HG03039 (cell line): ENCODE results near the gene MNT.
A peak's percentile ranks its signal among the peaks of the same experiment; 100 is the strongest.
"Not testable (repeated sequence)": the region's sequence is repeated elsewhere in the genome, so short reads cannot be mapped to it uniquely, and the experiment has no call there.

Experiments used
- ATAC-seq: cut with Tn5 transposase; IDR thresholded peaks from one replicate; pipeline ENCODE4 v1.9.1; 2021; ENCODE audit warnings: mild to moderate bottlenecking, moderate library complexity; ENCODE audit not compliant: unreplicated experiment

The MNT gene, protein sequence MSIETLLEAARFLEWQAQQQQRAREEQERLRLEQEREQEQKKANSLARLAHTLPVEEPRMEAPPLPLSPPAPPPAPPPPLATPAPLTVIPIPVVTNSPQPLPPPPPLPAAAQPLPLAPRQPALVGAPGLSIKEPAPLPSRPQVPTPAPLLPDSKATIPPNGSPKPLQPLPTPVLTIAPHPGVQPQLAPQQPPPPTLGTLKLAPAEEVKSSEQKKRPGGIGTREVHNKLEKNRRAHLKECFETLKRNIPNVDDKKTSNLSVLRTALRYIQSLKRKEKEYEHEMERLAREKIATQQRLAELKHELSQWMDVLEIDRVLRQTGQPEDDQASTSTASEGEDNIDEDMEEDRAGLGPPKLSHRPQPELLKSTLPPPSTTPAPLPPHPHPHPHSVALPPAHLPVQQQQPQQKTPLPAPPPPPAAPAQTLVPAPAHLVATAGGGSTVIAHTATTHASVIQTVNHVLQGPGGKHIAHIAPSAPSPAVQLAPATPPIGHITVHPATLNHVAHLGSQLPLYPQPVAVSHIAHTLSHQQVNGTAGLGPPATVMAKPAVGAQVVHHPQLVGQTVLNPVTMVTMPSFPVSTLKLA

DNA sequence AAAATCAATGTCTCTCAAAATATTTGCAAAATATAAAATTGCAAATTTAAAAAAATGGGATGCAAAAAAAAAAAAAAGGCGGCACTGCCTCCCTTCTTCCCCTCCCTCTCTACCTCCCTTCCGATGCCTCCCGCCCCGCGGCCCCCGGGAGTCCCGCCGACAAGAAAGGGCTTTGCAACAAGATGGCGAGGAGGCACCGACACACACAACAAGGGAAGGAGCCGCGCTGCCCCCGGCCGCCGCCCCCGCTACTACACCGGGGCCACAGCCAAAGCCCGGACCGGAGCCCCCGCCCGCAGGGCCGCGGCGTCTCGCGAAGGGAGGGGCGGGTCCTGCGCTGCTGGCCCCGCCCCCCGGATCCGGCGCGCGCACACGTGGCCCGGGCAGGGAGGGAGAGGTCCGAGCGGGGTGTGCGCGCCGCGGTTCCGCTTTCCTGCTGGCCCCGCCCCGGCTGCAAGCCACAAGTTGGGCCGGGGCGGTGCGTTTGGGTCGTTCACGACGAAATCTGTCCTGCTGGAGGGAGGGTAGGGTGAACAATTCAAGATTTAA is at the start of gene MNT:
Gene MNT, minus strand, starts transcription at position 184 of the 549 bp plus-strand sequence. CDS start 348 bp downstream, outside the sequence.
- peak; percentile 33 for ATAC-seq

DNA sequence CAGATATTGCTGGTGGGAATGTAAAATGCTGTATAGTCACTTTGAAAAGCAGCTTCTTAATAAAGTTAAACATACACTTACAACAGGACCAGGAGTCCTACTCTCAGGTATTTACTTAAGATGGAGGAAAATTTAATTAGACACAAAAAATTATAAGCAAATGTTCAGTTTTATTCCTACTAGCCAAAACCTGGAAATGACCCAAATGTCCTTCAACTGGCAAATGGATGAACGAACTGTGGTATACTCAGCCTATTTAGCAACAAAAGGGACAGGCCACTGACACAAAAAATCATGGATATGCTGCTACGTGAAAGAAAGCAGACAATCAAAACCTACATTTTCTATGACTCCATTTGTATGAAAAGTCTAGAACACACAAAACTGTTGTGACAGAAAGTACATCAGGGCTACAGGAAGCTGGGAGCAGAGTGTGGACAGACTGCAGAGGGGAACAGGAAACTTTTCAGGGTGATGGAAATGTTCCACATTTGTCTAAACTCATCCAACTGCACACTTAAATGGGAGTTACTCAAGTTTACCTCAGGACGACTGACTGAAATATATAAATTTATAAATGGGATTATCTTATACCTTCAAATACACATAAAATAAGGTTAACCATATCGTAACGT is 49.3 kb upstream of the MNT start:
- ATAC-seq: no peak

DNA sequence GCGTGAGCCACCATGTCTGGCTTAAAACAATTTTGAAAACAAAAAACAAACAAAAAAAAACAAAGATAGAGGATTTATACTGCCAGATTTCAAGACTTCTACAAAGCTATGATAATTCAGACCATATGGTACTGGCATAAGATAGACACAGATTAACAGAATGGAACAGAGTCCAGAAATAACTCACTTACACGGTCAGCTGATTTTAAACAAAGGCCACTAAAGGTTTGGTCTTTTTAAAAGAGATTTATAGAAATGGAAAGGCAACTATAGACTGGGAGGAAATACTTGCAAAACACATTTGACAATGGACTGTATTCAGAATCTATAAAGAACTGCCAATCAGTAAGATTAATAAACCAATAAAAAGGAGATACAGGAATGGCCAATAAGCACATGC is 48.6 kb upstream of the MNT start:
- ATAC-seq: no peak

DNA sequence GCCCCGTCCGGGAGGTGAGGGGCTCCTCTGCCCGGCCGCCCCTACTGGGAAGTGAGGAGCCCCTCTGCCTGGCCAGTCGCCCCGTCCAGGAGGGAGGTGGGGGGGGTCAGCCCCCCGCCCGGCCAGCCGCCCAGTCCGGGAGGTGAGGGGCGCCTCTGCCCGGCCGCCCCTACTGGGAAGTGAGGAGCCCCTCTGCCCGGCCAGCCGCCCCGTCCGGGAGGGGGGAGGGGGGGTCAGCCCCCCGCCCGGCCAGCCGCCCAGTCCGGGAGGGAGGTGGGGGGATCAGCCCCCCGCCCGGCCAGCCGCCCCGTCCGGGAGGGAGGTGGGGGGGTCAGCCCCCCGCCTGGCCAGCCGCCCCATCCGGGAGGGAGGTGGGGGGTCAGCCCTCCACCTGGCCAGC is 46.6 kb upstream of the MNT start:
- not testable (repeated sequence) for ATAC-seq

DNA sequence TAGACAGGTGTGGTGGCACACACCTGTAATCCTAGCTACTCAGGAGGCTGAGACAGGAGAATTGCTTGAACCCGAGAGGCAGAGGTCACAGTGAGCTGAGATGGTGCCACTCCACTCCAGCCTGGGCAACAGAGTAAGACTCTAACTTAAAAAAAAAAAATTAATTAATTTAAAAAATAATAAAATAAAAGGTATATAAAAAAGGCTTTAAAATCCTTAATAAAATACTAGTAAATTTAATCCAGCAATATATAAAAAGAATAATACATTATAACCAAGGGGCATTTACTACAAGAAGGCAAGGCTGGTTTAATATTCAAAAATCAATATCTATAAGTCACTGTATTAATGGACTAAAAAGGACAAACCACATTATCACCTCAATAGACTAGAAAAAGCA is 44.8 kb upstream of the MNT start:
- ATAC-seq: no peak

DNA sequence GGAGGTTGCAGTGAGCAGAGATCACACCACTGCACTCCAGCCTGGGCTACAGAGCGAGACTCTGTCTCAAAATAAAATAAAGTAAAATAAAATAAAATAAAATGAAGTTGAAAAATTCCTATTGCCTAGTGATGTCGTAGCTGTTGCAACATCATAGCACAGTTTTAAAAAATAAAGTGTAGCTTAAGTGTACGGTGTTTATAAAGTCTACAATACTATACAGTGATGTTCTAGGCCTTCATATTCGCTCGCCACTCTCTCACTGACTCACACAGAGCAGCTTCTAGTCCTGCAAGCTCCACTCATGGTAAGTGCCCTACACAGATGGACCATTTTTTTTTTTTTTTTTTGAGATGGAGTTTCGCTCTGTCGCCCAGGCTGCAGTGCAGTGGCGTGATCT is 43.5 kb upstream of the MNT start:
- ATAC-seq: no peak

DNA sequence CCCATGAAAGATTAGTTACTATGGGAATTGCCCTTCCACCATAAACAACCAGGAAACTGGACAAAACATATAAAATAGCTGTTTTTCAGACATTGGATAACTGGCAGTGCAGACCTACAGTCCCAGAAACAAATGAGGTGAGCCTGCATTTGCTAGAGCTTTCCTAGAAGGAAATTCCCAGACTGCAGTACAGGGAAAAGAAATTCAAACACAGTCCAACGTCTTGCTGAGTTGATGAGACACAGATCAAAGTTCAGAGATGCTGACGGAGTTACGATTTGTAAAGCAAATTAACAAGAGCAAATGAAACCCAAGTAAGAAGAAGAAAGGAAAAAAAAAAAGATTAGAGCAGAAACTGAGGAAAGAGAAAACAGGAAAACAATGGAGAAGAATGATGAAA is 41.3 kb upstream of the MNT start:
- ATAC-seq: no peak

DNA sequence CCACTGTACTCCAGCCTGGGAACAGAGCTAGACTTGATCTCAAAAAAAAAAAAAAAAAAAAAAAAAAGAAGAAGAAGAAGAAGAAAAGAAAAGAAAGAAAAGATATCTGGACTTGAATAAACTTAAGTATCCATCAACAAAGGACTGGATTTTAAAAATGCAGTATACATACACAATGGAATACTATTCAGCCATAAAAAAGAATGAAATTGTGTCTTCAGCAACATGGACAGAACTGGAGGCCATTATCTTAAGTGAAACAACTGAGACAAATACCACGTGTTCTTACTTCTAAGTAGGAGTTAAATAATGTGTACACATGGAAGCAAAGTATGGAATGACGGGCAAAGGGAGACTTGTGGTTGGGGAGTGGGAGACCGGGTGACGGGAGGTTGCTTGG is 40.1 kb upstream of the MNT start:
- ATAC-seq: no peak

DNA sequence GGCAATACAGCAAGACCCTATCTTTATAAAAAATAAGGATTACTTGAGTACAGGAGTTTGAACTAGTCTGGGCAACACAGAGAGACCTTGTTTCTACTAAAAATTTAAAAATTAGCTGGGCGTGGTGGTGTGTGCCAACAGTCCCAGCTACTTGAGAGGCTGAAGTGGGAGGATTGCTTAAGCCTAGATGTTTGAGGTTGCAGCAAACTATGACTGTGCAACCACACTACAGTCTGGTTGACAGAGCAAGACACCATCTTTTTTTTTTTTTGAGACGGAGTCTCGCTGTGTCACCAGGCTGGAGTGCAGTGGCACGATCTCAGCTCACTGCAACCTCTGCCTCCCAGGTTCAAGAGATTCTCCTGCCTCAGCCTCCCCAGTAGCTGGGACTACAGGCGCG is 39.1 kb upstream of the MNT start:
- ATAC-seq: not testable (repeated sequence)

DNA sequence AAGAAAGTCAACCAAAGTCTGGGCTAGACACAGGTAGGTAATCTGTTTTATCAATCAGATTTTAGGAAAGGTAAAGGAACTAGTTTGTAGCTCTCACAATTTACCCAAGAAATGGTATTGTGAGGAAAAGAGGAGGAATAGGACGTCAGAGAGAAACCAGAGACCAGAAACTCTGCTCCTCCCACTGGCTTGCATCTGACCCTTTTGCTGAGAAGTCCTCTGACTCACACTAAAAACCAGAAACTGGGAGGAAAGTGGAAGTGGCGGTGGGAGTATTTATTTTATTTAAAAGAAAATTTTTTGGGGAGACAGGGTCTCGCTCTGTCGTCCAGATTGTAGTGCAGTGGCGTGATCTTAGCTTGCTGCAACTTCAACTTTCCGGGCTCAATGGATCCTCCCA is 38.0 kb upstream of the MNT start:
- ATAC-seq: no peak

DNA sequence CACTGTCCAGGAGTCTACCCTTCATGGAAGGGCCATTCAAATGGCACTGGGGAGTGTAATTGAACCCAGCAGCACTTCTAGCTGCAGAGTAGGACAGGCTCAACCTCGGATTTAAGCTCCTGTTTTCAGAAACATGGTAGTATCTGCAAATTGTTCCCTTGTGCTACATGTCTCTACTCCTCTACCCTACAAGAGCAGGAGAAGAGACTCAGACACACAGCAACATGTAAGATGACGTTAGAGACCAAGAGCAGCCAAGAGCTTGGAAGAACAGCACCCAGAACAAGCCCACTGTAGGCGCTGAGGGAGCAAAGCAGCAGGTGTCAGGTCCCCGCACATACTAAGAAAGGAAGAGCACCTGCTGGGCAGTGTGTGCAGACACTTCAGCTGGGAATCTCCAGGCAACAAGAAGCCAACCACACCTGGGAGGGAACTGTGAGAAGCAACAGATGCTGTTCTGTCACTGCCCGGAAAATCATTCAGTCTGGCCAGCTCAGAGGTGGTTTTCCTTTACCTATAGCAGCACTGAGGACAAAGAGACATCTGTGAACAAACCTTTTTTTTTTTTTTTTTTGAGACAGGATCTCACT is 35.6 kb upstream of the MNT start:
- no peak for ATAC-seq

DNA sequence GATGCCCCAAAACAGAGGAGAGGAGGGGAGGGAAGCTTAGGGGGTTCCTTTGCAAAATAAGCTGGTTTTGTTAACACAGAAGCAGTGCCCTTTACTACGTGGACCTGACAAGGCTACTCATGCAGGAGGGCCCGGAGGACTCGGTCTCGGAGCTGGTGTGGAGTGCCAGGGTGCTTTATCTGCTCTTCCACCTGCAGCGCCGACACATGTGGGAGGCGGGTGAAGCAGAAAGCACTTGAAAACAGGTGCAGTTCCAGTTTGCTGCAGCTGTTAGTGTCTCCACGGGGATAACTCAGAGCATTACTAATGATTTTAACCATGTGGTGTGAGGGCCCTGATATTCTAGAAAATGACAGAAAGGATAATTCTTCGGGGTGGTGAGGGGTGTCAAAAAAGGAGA is 35.0 kb upstream of the MNT start:
- no peak for ATAC-seq

DNA sequence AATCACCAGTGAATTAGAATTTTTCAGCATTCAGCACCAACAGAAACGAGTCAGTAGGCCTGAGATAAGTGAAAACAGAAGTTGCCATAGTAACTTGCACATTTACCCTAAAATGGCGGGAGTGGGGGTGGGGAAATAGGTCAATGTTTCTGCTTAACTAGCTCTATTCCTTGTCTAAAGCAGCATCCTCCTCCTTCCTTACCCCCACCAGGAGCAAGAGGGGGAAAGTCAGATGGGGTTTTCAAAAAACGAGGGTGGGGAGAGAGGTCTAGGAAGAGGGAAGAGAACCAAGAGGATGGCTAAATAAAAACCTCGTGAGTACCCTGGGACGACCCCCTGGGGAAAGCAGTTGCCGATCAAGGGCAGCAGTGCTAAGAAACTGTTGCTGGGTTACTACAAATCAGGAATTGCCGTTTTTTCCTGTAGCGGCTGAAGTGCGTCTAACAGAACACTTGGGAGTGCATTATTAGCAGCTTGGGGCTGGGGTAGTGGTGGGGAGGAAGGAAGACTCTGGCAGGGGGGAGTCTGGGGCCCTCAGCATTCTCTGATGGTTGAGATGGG is 34.4 kb upstream of the MNT start:
- no peak for ATAC-seq

DNA sequence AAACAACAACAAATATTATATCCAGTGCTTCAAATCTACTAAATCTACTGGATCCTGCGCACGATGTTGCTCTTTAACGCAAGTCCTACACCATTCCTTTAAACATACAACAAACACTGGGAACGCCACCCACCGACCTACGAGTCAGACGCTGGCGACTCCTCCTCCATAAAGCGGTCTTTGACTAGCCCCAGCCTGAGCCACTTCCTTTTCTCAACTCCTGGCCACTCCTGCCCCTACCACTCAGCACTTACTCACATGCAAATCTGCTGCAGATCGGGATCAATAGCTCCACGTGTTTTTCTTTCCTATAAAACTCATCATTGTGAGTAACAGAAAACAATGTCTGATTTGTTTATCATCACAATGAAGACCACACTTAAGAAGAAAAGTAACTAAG is 32.8 kb upstream of the MNT start:
- no peak for ATAC-seq

DNA sequence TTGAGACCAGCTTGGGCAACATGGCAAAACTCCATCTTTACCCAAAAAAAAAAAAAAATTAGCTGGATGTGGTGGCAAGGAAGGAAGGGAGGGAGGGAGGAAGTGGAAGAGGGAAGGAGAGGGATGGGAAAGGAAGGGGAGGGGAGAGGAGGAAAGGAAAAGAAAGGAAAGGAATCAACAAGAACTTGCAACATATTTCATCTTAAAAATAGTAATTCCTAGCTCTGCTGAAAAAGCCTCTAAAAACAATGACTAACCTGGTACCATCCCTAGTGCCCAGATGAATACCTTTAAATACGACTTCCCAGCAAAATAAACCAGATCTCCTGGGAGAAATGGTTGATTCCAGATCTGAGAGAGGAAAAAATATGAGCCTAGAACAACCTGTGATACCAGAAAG is 27.1 kb upstream of the MNT start:
- ATAC-seq: no peak

DNA sequence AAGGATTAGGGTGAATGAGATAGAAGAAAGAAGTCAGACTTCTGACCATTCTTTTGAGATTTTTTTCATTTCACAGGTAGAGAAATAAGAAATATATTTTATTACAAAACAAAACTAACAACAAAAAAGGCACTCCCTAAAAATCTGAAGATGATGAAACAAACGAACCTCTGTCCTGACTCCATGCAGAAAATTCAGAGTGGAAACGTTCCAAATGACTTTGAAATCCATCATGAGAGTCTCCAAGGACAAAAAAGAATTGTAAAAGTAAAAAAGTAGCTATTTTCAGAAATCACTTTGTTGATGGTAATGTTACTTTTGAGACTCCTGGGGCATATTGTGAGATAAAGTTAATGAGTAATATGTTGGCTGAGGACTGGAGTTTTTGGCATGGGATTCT is 26.4 kb upstream of the MNT start:
- ATAC-seq: no peak

DNA sequence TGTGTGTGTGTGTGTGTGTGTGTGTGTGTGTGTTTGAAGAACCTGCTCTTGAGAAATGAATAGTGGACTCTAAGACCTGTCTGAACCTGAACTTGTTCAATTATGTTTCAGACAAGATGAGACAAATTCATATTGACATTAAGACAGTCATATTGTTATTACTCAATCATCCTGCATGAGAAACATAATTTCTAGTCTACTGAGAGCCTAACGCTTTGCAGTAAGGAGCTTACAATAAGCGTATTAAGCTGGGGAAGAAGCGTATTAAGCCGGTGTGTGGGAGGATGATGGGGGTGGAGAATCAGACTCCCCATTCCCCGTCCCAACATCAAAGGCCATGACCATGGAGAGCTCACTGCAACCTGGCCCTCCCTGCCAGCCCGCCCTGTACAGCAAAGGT is 22.4 kb upstream of the MNT start:
- no peak for ATAC-seq

DNA sequence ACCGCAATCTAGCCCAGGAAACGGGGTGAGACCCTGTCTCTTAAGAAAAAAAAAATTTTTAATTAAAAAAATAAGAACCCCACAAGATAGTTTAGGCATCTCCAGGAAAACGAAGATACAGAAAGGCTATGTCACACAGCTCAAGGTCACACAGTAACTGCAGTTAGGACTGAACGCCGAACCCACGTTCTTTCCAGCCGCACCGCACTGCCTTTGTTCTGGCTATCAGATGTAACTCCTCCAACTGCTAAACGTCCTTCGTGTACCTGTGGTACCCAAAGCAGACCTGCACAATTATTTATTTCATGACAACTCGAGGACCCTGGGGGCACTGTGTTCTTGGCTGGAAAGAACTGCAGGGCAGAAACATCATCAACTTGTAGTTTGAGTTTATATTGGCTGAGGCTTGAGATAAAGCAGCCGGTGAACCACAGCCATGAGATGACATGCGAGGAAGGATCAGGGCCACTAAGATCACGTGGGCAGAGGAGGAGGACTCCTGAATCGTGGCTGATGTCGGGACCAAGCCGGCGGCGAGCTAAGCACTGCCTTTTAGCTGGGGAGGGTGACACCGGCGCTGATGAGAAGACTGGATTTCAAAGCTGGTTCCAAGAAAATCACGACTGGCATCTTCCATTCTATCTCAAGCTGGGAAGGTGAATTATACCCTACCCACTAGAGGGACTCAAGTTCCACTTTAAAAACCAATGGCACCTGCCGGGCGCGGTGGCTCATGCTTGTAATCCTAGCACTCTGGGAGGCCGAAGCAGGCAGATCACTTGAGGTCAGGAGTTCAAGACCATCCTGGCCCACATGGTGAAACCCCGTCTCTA is 20.7 kb upstream of the MNT start:
- no peak for ATAC-seq

DNA sequence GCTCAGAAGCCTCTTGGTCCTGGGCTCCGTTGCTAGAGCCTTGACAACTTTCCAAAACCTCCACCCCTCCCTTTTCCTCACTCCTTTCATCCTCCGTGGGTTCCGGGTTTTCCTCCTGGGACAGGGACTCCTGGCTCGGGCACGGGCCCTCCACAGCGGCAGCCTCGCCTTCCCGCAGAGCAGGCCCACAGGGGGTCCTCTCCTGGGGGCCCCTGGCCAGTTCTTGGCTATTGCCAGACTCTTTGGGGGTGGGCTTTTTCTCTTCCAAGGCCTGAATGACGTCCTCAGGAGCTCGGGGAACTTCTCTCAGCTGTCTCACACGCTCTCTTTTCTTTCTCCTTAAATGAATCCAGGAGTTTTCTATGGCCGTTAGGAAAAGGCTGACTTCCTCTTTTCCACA is 19.3 kb upstream of the MNT start:
- ATAC-seq: no peak

DNA sequence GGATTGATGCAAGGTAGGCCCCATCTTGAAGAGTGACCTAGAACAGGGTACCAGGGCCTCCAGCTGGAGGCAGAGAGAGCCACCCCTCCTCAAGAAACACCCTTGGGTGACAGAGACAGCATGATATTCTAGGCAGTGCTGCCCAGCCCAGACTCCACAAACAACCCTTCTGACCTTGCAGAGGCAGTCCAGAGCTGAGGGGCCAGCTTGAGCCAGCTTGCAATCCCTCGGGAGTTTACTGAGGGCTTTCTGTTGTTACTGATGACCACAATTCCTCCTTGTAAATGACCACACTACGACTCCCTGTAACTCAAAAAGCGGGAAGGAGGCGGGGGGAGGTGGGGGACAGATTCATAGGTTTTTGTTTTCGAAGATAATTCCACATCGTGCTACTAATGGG is 18.6 kb upstream of the MNT start:
- ATAC-seq: no peak
